GM10248 (cell line): ENCODE data around the gene TXNDC5.
A peak's percentile ranks its signal among the peaks of the same experiment; 100 is the strongest.

Experiments used
- CTCF ChIA-PET: fragments of 300-600 bp; sonication (Branson Sonifier 250); formaldehyde crosslinking; extraction: SDS; loops from one replicate; lab custom pipeline; 2021; ENCODE audit warnings: antibody characterized with exemption; lab: Yijun Ruan, JAX
- POLR2A ChIA-PET: fragments of 350-650 bp; sonication (Branson Sonifier 250); formaldehyde crosslinking; extraction: SDS; loops from one replicate; lab custom pipeline; 2020; ENCODE audit warnings: antibody characterized with exemption; lab: Yijun Ruan, JAX
- DNase-seq: peaks from one replicate; pipeline ENCODE4 v3.0.0; 2012; ENCODE audit errors: extremely low spot score
- TF ChIP-seq, protein P1 (sequence below): IDR thresholded peaks from 2 replicates; pipeline ENCODE4 v1.5.1; 2012; ENCODE audit warnings: mild to moderate bottlenecking, low read depth; ENCODE audit errors: extremely low read depth, missing control alignments, control extremely low read depth

The TXNDC5 gene

DNA sequence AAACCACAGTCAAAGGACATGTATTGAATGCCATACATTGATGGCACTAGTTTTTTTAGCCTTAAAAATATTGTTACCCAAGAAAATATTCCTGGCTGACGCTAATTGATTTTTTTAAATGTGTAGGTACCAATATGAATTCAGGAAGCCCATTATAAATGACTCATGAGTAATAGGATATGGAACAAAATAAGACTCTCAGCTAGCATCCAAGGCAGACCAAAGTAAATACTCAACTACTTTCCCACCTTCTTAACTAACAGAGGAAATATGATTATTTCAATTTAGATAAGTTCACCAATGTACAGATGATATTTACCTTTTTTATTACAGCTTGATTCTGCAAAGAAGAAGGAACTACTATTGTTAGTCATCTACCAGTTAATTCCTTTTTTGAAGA lies 43.2 kb upstream of the TXNDC5 start:
- ChIA-PET POLR2A (no interaction called here), CTCF (no interaction called here)
- TF ChIP-seq, protein P1, sequence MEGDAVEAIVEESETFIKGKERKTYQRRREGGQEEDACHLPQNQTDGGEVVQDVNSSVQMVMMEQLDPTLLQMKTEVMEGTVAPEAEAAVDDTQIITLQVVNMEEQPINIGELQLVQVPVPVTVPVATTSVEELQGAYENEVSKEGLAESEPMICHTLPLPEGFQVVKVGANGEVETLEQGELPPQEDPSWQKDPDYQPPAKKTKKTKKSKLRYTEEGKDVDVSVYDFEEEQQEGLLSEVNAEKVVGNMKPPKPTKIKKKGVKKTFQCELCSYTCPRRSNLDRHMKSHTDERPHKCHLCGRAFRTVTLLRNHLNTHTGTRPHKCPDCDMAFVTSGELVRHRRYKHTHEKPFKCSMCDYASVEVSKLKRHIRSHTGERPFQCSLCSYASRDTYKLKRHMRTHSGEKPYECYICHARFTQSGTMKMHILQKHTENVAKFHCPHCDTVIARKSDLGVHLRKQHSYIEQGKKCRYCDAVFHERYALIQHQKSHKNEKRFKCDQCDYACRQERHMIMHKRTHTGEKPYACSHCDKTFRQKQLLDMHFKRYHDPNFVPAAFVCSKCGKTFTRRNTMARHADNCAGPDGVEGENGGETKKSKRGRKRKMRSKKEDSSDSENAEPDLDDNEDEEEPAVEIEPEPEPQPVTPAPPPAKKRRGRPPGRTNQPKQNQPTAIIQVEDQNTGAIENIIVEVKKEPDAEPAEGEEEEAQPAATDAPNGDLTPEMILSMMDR = no peak
- no peak for DNase-seq

GRCh38 chr6:7939864-7940228 lies 29.3 kb upstream of the TXNDC5 start:
- TF ChIP-seq, protein P1 = no peak
- POLR2A ChIA-PET = no interaction called here
- DNase-seq = no peak
- CTCF ChIA-PET = interaction anchor here (0.8 to 3.4 kb wide), 8 partner anchors 9 to 40 kb away, joined by 3 to 17 read pairs (median 5); no protein-coding TSS in a partner anchor

DNA sequence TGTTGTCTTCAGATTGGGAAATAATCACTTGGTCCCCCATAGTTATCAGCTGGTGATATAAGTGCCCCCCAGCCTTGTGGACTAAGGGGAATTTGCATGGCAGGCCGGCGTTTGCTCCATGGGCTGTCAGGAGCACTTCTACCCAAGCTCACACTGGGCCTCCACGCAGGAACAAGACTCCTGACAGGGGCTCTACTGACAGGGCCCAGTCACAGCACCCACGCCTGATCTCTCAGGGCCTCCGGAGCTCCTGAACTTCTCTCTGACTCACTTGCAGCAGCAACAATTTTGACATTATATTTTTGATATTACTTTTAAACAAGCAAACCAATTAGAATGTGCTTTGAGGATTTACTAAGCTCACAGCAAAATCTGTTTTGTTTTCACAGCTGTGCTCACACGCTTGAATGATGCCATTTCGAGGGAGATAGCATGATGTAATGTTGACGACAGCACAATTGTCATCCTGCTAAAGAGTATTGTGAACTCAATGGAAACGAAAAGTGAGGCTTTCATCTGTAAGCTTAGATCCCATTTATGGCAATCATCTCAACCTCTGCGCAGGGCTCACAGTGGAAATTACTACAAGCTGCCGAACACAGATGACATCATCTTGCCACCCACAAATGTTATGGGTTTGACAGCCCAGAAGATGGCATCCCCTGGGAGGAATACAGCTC lies 28.7 kb upstream of the TXNDC5 start:
- ChIA-PET CTCF (interaction anchor here (0.8 to 3.4 kb wide), 9 partner anchors 9 to 40 kb away, joined by 3 to 17 read pairs (median 4); no protein-coding TSS in a partner anchor), POLR2A (no interaction called here)
- TF ChIP-seq, protein P1 = no peak
- DNase-seq = no peak

DNA sequence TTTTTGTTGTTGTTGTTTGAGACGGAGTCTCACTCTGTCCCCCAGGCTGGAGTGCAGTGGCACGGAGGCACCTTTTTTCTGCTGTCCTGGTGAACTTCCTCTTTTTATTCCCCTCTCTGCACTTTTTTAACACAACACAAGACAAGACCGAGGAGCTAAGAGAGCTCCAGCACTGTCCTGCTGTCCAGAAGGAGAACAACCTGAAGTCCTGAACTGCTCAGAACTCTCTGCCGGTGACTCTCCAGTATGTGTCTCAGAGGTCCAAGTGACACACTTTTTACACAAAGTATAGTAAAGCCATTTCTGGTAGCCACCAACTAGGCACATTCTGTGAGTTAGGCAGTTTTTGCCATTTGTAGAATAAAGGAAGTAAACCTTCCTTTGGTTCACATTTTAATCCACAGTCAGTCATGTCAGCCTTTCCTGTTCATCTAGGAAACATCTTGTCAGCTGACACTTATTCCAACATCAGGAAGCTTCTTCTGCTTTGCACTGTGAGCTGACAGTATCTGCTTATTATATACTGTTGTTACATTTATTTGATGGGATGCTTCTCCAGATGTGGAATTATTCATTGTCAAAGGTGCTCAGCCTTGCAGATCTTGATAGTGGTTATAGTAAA lies 28.1 kb upstream of the TXNDC5 start:
- ChIA-PET POLR2A (no interaction called here), CTCF (interaction anchor here (1.2 to 3.4 kb wide), 9 partner anchors 10 to 39 kb away, joined by 3 to 17 read pairs (median 4); no protein-coding TSS in a partner anchor)
- TF ChIP-seq, protein P1 = no peak
- DNase-seq = no peak

DNA sequence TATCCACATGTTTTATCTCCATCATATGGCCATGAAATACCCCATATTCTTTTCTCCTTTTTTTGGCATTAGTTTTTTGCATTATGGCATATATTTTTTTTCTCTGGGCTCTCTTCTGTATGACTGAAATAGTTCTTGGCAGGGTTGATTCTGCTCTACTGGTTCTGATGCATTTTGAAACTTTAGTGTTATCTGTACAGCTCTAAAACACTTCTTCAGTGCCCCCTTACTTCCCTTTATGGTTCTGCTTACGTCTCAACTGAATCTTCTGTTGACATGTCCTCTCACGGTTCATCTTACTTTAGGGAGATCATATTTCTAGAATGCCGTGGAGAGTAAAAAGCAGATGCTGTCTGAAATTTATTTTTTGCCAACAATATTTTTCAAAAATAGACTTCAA lies 23.2 kb upstream of the TXNDC5 start:
- TF ChIP-seq, protein P1 = no peak
- CTCF ChIA-PET = interaction anchor here (0.8 to 2.1 kb wide), 4 partner anchors 14 to 22 kb away, joined by 3 to 11 read pairs (median 4); no protein-coding TSS in a partner anchor
- POLR2A ChIA-PET = no interaction called here

DNA sequence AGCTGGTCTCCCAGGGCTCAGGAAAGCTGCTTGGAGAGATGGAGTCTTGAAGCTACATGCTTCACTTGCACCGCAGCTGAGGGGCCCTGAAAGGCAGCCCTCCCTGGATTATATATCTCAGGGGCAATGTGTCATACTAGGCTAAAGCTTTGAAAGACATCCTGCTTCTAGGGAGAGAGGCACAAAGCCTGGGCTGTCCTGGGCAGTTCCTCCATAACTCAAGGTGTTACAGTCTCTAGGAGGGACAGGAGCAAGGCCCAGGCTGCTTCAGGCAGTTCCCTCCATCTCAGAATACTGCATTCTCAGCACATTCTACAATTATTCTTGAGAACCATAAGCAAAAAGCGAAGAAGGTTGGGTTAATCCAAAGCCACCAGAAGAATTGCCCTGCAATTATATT lies 22.0 kb upstream of the TXNDC5 start:
- TF ChIP-seq, protein P1 = no peak
- ChIA-PET POLR2A (no interaction called here), CTCF (interaction anchor here (1.2 to 2.1 kb wide), 4 partner anchors 10 to 20 kb away, joined by 3 to 11 read pairs (median 4); no protein-coding TSS in a partner anchor)
- no peak for DNase-seq

More for the DNA sequence above, 23.2 kb upstream of the TXNDC5 start:
- peak; percentile 60 for DNase-seq
